Hypothalamus (tissue), 51 donors: ENCODE results near the gene GRIA4.
A peak's percentile ranks its signal among the peaks of the same experiment; 100 is the strongest.
"Not testable (repeated sequence)": the region's sequence is repeated elsewhere in the genome, so short reads cannot be mapped to it uniquely, and the experiment has no call there.

Source experiments
- DNase-seq, 51 donors: peaks; one replicate each; lab custom pipeline; 2025; lab: John Stamatoyannopoulos, UW

GRIA4 gene

DNA sequence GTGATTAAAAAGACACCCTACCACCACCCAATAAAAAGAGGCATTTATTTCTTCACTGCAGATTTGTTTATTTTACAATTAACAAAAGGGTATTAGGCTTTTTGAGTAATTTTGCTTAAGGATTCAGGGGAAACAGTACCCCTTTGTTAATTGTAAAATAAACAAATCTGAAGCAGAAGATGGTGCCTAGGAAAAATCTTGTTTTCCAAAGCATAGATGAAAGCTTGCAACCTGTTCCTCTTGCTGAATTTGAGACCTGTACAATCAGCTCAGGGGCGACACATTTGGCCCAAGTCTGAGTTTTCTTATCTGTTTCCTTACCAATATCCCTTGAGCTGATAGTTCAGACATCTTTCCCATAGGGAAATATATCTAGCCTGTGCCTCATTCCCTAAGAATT is 171.9 kb downstream of the GRIA4 start:
- DNase-seq: peak in 1 of 51 donors; percentile 28

DNA sequence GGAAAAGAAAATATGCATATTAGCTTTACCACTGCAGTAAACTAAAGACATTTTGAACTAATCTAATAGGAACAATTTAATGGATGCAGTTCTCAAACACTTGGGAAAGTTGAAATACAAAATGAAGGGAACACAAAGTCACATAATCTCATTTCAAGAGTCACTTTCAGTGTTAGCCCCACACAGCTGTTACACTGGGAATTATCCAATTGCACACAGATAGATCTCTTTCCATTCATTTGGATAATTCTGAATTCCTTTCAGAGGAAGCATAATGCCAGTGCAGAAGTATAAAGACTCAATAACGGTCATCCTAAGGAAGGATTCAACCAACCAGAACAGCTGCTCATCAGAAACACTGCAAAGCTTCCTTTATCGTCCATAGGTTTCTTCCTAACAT is 173.3 kb downstream of the GRIA4 start:
- peak in 1 of 51 donors; percentile 33 for DNase-seq

DNA sequence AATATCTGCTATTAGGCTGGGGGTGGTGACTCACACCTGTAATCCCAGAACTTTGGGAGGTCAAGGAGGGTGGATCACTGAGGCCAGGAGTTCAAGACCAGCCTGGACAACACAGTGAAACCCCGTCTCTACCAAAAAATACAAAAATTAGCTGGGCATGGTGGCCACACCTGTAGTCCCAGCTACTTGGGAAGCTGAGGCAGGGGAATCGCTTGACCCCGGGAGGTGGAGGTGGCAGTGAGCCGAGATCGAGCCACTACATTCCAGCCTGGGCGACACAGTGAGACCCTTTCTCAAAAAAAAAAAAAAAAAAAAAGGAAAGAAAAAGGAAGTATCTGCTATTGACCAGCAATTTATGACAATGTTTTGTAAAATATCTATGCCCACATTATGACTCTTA is 176.0 kb downstream of the GRIA4 start:
- DNase-seq: not testable (repeated sequence)

DNA sequence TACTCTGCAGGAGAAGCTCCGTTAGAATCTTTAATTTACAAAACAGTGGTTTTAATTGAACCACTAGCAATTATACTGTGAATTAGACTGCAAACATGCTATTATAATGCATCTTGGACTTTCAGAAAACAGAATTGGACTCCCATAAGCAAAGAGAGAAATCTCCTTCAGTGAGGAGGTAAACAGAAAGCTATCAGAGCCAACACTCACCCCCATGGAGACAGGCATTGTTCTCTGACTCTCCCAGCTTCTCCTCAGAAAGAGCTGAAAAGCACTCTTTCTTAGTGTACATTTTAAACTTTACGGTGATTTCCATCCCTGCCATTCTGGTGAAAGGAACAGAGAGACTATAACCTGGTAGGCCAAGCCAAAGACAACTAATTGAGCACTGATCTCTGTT is 176.9 kb downstream of the GRIA4 start:
- DNase-seq: no peak

DNA sequence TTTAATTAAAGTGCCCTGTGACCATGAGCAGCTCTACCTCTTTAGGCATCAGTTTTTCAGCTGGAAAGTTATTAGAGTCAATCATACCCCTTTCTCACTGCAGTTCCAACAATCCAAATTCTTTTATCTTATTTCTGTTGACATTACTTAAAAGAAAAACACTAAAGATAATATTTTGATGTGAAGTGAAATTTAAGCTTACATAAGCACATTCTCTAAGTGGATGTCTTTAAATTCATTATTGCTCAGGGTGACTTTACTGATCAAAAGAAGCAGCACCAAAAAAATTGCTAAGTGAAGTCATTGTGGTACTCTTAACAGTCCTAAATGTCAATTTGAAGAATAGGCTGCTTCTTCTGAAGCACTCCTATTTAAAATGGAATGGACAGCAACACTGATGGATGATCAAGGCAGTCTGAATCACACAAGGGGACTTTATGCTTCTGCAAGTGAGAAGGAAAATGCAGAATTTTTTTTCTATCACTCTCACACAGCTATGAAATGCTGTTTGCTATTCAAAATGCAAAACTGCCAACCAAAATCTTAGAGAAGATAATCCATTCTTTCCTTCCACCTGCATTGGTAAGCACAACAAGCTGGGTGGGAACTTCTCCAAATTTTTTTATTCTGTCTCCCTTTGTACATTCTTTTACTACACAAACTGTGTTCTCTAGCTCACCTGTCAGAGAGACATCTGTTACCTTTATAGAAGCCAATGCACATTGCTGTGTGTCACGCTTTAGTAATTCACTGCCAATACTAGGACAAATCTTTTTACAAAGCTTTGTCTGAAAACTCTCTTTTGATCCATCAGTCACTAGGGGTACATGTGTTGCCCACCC is 179.9 kb downstream of the GRIA4 start:
- DNase-seq: no peak

DNA sequence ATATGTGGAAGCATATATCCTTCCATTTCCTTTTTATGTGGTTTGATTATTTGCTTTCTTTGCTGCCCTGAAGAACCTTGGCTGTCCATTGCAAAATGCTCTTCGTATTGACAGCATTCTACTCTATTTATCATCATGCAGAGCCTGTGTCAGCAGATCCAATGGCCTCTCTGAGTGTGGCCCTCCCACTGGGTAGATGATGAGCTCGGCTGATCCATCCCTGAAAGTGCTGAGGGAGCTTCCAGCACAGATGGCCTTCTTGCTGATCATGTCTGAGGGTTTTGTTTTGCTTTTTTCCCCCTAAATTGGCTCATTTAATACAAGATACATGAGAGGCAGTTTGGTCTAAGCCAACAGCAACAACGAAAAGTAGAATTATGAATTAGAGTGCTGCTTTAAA is 181.0 kb downstream of the GRIA4 start:
- peak in 2 of 51 donors; percentile 12 to 17 for DNase-seq

DNA sequence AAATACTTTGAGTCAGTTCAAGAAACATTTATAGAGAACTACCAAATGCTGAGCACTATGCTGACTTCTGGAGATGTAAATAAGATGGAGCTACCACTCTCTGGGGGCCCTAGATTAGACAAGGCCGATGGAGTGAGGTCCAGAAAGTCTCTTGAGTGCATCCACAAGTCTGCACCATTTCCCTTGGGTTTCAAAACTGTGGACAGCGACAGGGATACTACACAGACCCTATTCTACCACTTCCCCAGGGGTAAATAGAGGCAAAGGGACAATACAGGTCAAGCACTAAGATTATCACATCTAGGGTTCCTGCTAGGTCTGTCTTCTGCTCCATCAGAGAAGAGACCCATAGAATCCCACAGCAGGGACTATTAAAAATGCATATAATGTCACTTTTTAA is 183.2 kb downstream of the GRIA4 start:
- DNase-seq: no peak

DNA sequence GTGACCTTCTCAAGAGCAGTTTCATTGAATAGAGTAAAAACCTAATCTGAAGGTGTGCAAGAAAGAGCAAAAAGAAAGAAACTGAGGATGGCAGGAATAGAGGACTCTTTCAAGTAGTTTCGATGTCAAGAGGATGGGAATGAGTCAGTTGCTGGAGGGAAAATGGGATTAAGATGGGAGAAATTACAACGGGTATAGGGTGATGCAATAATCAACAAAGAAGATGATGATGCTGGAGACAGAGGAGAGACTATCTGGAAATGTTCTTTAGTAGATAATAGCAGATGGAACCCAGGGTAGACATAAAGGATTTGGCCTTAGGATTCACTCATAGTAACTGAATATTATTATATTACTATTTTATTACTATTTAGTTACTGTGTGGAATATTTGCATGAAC is 189.4 kb downstream of the GRIA4 start:
- DNase-seq: no peak

DNA sequence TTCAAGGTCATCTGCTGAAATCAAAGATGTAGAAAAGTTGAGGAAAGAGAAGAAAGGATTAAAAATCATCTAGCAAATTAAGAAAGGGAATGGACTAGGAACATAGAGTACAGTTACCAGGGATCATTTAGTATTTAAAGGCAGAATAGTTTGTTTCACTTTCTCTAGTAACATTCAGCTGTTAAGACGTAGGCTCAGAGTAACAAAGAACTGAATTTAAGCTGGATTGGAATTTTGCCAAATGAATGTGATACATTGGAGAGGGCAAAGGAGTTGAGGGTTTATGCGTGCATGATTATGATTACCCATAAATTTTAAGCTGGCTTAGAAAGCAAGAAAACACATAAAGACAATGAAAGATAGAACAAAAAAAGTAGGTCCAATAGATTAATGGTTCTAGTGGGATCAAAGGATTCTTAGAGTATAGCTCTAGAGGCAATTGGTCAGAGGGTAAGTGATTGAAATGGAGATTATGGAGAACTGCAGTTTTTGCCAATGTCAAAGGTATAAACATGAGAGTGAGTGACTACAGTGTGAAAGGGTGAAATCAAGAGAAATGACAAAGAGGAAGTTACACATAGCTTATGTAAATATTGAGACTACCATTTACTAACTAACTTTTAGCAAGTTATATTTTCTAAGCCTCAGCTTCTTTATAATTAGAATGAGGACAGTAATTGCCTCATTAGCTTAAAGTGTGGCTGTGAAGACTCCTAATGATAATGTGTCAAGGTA is 190.0 kb downstream of the GRIA4 start:
- no peak for DNase-seq

DNA sequence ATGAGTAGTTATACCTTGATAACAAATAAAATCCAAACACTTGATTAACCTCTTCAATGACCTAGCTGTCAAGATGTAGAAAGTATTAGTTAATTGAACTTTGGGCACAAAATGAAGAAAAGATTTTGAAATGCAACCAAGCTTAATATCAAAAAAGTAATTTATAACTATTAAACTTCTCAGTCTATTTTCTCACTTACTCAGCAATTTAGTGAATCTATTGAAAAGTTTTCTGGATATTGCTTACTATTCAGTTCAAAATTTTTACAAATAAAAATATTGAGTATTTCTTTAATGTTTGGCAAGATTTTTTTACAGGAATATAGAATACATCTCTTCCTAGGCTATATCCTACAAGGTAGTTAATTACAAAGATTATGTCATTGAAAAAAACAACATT is 192.5 kb downstream of the GRIA4 start:
- no peak for DNase-seq

DNA sequence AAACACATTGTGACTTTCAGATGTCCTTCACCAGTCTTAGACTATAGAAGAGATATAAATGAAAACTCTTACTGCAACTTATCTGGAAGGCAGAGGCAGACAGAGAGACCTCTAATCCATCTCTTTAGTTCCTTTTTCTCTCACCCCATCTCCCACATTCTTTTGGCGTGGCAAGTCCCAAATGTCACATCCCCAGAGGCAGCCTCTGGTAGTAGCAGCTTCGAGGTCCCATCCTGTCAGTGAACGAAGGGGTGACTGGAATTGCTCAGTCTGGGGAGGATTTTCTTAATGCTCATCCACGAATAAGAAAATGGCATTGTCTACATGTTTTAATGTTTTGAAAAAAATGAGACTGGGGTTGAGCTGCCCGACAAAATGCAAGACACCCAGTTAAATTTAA is 201.4 kb downstream of the GRIA4 start:
- no peak for DNase-seq

DNA sequence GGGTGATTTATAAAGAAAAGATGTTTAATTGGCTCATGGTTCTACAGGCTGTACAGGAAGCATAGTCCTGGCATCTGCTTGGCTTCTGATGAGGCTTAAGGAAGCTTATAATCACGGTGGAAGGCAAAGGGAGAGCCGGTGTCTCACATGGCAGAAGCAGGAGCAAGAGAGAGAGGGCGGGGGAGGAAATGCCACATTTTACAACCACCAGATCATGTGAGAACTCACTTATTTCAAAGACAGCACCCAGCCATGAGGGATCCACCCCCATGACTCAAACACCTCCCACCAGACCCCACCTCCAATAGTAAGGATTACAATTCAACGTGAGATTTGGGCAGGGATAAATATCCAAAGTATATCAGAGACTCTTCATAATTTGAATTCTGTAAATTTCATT is 211.5 kb downstream of the GRIA4 start:
- peak in 1 of 51 donors; percentile 18 for DNase-seq

DNA sequence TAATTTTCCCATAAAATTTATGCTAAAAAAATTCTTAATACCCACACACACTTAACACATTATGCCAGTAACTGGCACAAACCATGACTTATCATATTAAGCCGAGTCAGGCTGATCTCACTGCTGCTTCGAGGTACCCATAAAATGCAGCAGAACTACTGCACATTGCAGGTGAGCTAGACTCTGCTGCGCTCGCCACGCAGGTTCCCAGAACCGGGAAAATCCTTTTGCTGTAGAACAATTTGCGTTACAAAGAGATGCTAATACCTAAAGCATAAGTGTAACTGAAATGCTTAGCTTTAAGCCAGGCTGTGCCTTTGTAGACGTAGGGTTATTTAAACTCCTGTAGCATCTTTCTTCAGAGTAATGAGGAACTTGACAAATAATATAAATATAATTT is 211.9 kb downstream of the GRIA4 start:
- DNase-seq: no peak

DNA sequence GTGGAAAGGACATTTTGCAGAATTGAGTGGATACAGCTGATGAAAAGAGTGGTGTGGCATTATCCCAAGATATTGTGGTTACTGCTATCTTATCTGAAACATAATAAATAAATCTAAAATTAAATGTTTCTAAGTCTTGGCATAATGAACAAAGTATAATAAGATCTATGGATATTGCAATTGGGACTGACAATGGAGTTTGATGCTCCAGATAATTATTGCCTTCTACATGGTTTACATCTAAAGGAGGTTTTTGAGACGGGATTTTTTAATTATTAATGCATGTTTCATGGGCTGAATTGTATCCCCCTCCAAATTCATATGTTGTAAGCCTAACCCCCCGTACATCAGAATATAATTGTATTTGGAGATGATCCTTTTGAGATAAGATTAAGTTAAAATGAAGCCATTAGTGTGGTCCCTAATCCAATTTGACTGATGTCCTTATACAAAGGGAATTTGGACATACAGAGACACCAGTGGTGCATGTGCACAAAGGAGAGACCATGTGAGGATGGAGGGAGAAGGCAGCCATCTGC is 213.7 kb downstream of the GRIA4 start:
- DNase-seq: no peak

DNA sequence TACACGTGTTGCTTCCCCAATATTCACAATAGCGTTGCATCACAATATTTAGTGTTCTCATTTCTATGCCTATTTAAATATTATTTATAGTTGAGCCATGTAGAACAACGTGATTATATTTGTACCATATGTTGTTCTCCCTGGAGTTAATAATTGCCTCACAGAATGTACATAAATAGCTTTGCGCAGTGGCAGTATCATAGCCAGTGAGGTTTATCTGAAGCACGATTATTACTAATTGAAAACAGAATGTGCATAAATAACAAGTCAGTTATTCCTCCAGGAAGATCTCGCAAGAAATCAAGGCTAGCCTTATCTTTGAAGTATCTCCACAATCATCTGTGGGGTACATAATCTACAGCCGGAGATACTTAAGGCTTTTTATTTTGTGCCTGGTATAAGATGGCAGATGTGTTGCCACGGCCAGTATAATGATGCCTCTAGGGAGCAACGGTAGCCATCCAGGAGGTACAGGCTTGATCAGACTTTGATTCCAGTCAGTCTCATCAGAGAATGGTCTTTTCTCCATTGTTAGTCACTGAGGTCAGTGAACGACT is 214.7 kb downstream of the GRIA4 start:
- DNase-seq: no peak

DNA sequence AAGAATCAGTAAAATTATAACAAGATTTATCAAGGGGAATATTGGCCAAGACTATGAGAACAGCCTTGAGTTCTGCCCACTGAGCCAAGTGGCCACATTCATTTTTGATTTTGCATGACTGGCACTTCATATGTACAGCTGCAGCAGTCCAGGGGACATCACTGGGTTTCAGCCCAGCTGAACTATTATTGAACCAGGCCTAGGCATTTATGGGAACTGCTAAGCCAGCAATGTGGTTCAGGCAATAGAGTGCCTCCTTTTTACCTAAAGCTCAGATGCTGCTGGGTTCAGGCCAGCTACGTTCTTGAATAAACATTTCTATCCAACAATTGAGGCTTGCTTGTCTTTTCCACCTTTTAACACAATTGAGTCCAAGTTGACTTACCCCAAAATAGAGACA is 215.3 kb downstream of the GRIA4 start:
- DNase-seq: no peak

DNA sequence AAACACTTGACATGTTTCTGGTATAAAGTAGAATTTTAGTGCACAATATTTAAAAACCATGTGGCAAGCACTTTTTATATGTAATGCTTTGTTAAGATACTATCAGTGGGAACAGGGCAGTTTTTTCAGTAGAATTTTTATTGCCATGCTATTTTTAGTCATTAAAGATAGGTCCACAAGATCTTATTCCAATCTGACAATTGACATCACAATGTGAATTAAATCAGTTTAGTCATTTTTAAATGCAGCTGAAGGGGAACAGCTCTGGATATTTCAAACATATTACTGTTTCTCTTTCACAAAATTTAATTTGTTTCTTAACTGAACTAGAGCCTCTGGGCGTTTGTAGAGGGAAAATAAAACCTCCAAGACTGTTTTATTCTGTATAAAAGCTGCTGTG is 218.0 kb downstream of the GRIA4 start:
- DNase-seq: no peak

DNA sequence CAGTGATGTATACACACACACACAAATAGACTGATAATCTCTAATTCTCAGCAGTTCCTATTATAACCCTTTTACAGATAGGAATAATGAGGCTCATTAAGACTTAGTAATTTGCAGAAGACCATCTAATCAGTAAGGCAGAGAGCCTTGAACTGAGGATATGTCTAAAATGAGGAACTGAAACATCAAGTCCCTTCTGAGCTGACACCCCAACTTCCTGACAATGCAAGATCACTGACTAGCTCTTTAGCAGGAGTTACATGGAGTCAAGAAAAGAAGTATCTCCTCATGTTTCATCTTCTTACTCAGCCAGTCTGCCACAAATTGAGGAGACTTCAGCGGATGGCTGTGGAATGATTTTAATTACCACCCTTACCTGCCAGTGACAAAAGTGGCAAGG is 219.2 kb downstream of the GRIA4 start:
- no peak for DNase-seq

DNA sequence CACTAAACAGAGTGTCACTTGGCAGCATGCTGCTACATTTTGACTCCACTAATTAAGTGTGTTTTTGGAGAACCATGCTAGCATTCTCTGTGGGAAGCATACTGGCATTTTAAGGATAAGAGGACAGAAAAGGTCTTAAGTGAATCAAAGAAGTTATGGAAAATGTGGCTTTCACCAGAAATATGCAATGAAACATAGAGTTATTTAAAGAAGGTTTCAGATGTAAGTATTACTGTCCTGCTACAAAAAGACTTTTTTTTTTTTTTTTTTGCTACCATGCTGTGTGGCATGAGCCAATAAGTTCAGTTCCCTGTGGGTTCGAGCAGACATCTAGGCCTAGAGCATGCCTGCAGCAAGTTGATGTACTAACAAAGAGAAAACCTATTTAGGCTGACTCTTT is 224.6 kb downstream of the GRIA4 start:
- DNase-seq: no peak

DNA sequence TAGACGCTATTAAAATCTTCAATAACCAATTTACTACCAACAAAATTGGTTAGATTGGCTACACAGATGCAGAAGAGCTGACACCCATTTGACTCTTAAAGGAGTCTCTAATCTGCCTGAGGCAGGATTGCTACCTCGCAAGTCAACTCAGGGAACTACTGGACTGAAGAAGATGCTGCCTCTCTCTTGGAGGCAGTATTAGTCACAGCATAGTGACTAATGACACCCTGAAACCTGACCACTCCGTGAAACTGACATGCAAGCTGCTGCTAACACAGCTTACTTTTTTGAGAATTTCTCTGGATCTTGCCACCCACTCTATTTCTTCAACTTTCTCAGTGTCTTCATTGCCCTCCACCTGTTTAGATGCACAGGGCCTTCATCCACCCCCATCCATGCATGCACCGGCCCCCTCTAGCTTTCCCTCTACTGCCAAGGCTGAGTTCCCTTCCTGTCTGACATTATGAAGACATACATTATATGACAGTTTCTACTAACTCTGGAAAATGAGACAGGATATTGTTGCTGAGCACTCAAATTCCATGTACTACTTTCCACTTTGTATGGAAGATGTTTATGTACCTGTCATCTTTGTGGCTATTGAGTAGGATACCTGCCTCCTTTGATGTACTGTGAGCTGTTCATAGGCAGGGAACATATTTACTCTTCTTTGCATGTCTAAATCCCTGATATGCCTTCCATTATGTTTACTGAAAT is 229.0 kb downstream of the GRIA4 start:
- no peak for DNase-seq

DNA sequence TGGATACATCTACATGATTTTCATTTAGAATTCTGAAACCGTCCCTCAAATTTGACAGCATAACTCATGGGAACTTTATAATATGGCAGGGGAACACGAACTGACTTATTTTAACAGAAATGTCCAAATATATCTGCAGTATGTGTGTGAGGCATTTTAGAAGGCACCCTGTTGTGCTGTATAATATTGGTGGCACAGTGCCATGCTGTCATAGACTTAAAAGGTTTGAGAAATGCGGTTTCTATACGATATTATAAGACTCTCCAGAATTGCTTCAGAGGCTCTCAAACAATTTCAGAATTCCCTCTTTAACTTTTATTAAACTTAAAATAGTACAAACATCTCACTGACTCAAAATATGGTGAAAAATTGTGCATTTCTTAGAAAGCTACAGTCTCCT is 230.5 kb downstream of the GRIA4 start:
- DNase-seq: no peak
